Measurements from ENCODE around the gene RIC3. TPM values are rescaled to one million over a fixed set of nuclear protein-coding genes. Genes with fewer than 3 reads are reported as not detected.

The RIC3 gene
- total RNA-seq, 1 donor from 2014 or later = 17.7 TPM

DNA sequence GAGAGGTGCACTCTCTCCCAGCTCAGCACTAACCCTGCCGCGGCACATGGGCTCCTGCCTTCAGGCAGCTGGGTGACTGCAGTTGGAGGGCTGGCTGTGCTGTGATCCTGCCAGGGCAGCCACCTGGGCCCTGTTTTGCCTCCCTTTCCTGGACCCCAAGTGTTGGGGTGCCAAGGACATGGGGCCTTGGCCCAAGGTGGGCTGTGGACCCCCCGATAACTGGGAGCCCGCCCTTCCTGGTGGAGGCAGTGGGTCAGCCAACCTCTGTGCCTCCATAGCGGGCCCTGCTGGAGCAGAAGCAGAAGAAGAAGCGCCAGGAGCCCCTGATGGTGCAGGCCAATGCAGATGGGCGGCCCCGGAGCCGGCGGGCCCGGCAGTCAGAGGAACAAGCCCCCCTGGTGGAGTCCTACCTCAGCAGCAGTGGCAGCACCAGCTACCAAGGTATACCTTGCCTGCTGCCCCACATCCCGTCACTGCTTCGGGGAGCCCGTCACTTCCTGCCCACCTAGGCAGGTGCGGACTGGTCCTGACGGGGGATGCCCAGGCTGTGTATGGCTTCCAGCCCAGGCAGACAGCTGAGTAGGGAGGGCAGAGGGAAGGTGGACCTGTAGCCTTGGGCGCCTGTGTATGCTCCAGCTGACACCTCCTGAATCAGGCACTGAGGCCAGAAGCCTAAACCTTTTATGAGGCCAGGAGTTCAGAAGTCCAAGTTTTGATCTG, 78.9 kb downstream of the RIC3 start:
- no peak for DNase-seq (ENCODE audit: extremely low spot score in 2 of 2)
- Histone ChIP-seq H3K4me1 (peaks cover 53% of the 10 kb centered on the region), H3K27ac (no peak overlapping the region), H3K4me3 (no peak overlapping the region), H3K9me3 (no peaks in the 10 kb centered on the region), H3K27me3 (no peaks in the 10 kb centered on the region), H3K36me3 (peaks cover 0 to 5% of the 10 kb centered on the region in 2 donors)
- intact Hi-C loops (cut with DNase I) = loop anchor here (5.0 kb wide), 1 partner anchor 73 kb away; no protein-coding TSS in a partner anchor
- TF ChIP-seq, protein P1, sequence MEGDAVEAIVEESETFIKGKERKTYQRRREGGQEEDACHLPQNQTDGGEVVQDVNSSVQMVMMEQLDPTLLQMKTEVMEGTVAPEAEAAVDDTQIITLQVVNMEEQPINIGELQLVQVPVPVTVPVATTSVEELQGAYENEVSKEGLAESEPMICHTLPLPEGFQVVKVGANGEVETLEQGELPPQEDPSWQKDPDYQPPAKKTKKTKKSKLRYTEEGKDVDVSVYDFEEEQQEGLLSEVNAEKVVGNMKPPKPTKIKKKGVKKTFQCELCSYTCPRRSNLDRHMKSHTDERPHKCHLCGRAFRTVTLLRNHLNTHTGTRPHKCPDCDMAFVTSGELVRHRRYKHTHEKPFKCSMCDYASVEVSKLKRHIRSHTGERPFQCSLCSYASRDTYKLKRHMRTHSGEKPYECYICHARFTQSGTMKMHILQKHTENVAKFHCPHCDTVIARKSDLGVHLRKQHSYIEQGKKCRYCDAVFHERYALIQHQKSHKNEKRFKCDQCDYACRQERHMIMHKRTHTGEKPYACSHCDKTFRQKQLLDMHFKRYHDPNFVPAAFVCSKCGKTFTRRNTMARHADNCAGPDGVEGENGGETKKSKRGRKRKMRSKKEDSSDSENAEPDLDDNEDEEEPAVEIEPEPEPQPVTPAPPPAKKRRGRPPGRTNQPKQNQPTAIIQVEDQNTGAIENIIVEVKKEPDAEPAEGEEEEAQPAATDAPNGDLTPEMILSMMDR (IDR thresholded peaks at IDR 0.05) = no peak

DNA sequence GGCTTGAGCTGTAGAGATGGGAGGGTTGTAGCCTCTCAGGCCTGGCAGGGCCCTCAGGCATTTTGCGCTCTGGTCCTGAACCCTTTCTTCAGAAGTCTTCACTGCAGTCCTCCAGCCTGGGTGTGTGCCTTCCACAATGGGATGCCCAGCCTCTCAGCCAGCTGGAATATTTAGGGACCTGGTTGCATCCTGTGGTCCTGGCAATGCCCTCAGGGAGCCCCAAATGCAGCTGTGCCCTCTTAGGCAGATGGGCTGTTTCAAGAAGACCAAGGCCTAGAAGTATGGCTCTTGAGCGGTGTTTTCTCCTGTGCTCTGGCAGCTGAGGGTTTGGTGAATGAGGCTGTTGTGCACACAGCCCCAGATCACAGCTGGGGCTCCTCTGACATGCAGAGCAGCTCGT, 81.1 kb downstream of the RIC3 start:
- H3K27ac ChIP-seq = no peak overlapping the region
- H3K4me3 ChIP-seq = no peak overlapping the region
- TF ChIP-seq POLR2A (IDR thresholded peaks at IDR 0.05) (no peak), POLR2AphosphoS5 (IDR thresholded peaks at IDR 0.05; ENCODE audit: insufficient read depth in 1 of 2, low read depth in 1 of 2) (no peak)
- TF ChIP-seq, protein P1 (IDR thresholded peaks at IDR 0.05) = no peak
- no peaks in the 10 kb centered on the region for H3K27me3 ChIP-seq
- no peak for DNase-seq (ENCODE audit: extremely low spot score in 2 of 2)
- peaks cover 58% of the 10 kb centered on the region for H3K4me1 ChIP-seq
- H3K36me3 ChIP-seq = no peaks in the 10 kb centered on the region
- intact Hi-C loops (cut with DNase I) = loop anchor here (5.0 kb wide), 1 partner anchor 70 kb away; no protein-coding TSS in a partner anchor
- H3K9me3 ChIP-seq = no peaks in the 10 kb centered on the region

DNA sequence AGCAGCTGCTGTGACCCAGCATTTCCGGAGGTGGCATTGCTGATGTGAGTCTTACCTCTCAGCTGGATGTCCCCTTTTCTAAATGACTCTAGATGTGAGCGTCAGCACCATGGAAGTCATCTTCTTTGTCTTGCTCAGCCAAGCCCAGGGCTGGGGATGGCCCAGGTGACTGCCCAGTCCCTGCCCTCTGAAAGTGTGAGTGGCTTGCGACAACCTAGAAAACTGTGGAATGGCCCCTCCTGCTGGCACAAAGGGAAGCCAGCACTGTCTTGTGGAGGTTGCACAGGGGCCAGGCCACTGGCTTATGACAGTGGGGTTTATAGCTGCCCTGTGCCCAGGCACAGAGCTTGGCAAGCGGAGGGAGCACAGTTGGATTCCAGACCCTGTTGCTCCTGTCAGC, 81.6 kb downstream of the RIC3 start:
- Histone ChIP-seq H3K27me3 (no peaks in the 10 kb centered on the region), H3K27ac (no peak overlapping the region), H3K9me3 (no peaks in the 10 kb centered on the region), H3K4me1 (peaks cover 58% of the 10 kb centered on the region), H3K4me3 (no peak overlapping the region), H3K36me3 (no peaks in the 10 kb centered on the region)
- no peak for DNase-seq (ENCODE audit: extremely low spot score in 2 of 2)
- TF ChIP-seq POLR2A (IDR thresholded peaks at IDR 0.05) = no peak
- TF ChIP-seq, protein P1 (IDR thresholded peaks at IDR 0.05) = no peak
- TF ChIP-seq POLR2AphosphoS5 (IDR thresholded peaks at IDR 0.05; ENCODE audit: insufficient read depth in 1 of 2, low read depth in 1 of 2) = no peak
- intact Hi-C loops (cut with DNase I) = loop anchor here (5.0 kb wide), 1 partner anchor 70 kb away; no protein-coding TSS in a partner anchor

DNA sequence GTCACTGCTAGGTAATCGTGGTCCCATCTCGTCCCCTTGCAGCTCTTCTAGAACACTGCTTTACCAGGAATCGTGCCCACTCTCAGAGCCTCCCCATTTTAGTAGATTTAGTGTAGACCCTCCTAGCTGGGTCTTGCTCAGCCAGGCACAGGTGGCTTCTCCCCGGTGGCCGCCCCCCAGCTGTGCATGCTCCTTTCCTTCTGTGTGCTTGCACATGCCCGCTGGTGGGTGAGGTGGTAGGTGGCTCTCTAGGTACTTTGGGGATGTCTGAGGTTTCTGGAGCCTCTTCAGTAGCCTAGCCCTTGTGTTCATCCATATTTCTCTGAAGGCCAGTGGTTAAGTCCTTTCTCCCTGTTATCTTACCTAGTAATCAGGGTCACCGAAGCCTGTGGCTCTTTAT, 82.3 kb downstream of the RIC3 start:
- H3K4me1 ChIP-seq = peaks cover 64% of the 10 kb centered on the region
- H3K27ac ChIP-seq = no peak overlapping the region
- H3K36me3 ChIP-seq = no peaks in the 10 kb centered on the region
- DNase-seq (ENCODE audit: extremely low spot score in 2 of 2) = no peak
- no peaks in the 10 kb centered on the region for H3K27me3 ChIP-seq
- TF ChIP-seq POLR2AphosphoS5 (IDR thresholded peaks at IDR 0.05; ENCODE audit: insufficient read depth in 1 of 2, low read depth in 1 of 2) (no peak), POLR2A (IDR thresholded peaks at IDR 0.05) (no peak)
- TF ChIP-seq, protein P1 (IDR thresholded peaks at IDR 0.05) = no peak
- H3K4me3 ChIP-seq = no peak overlapping the region
- H3K9me3 ChIP-seq = no peaks in the 10 kb centered on the region
- intact Hi-C loops (cut with DNase I) = loop anchor here (5.0 kb wide), 1 partner anchor 69 kb away; no protein-coding TSS in a partner anchor

DNA sequence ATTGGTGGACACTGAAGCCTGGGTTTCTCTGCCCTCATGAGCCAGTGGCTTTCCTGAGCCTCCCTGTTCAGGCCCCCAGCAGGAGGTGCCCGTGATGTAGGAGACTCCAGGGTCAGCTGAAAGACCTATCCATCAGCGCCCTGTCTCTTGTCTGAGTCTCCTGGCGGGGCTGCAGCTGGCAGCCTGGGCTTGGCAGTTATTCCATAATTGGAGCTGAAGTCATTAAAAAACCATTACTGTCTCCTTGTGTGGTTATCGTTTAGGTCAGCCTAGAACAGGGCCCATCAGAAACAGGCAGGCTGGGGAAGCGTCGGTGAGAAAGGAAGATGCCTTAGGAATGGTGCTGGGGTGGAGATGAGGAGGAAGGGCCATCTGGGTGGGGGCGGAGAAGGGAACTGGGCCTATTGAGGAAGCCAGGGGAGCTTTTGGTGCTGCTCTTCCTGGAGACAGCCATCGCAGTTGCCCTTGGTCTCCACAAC, 82.8 kb downstream of the RIC3 start:
- TF ChIP-seq, protein P1 (IDR thresholded peaks at IDR 0.05) = no peak
- TF ChIP-seq POLR2A (IDR thresholded peaks at IDR 0.05) (no peak), POLR2AphosphoS5 (IDR thresholded peaks at IDR 0.05; ENCODE audit: insufficient read depth in 1 of 2, low read depth in 1 of 2) (no peak)
- H3K27ac ChIP-seq = peak overlapping the region; percentile 55
- no peaks in the 10 kb centered on the region for H3K9me3 ChIP-seq
- peaks cover 65% of the 10 kb centered on the region for H3K4me1 ChIP-seq
- H3K36me3 ChIP-seq = no peaks in the 10 kb centered on the region
- intact Hi-C loops (cut with DNase I) = loop anchor here (5.0 kb wide), 1 partner anchor 69 kb away; no protein-coding TSS in a partner anchor
- DNase-seq (ENCODE audit: extremely low spot score in 2 of 2) = no peak
- H3K27me3 ChIP-seq = no peaks in the 10 kb centered on the region
- H3K4me3 ChIP-seq = no peak overlapping the region
